Activated naive CD8-positive, alpha-beta T cell treated with anti-CD3 and anti-CD28 coated beads, Interleukin-2, amount 50 U/mL, for 16 hours (primary cell): Measurements from ENCODE around the gene DISC1.
"Not testable (repeated sequence)": the region's sequence is repeated elsewhere in the genome, so short reads cannot be mapped to it uniquely, and the experiment has no call there.

Experiments
- DNase-seq: peaks from one replicate; pipeline ENCODE4 v3.0.0-alpha.2; 2020; ENCODE audit warnings: low read depth, low spot score

DISC1 gene

DNA sequence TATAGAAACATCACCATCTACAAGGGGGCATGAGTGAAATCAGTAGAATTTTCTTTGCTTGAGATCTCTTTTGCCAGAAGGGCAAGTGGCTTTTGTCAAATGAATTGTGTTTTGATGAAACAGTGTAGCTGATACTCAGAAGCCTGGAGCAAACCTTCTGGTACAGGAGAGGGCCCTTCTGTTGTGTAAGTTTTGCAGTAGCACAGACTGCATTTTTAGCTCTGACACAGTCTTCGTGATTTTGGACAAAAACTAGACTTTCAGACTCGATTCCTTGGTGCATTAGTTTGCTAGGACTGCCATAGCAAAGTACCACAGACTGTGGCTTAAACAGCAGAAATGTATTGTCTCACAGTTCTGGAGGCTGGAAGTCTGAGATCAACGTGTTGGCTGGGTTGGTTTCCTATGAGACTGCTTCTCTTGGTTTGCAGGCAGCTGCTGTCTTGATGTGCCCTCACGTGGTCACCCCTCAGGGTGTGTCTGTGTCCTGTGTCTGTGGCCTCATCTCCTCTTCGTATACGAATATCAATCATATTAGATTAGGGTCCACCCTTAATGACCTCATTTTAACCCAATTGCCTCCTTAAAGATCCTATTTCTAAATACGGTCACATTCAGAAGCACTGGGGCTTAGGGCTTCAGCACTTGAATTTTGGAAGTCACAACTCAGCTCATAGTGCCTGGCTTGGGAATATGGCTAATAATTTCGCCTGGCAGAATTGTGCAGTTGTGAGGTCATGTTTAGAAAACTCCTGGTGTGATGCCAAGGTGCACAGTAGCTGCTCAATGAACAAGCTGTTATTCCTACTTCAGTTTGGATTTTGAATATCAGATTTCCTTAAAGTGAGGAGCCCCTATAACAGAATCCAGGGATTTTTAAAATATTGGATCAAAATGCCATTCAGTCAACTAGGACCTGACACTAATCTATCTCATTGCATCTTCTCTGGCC is 21.2 kb upstream of the DISC1 start:
- no peak for DNase-seq

DNA sequence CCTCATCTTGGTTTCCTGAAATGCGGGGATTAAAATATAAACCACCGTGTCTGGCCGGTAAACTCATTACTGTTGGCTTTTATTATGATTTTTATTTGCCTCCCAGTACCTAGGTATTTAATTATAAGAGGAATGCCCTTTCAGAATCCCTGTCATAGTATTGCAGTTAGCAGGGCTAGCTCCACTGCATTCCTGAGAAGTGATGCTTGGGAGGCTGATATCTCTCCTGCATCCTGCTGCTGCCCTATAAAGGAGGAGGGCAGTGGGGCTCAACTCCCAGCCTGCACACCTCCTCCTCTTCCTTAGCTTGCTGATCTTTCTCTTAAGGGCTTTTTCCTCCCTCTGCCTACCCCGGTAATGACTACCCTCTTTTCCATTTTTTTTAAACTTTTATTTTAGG is 19.9 kb upstream of the DISC1 start:
- no peak for DNase-seq

DNA sequence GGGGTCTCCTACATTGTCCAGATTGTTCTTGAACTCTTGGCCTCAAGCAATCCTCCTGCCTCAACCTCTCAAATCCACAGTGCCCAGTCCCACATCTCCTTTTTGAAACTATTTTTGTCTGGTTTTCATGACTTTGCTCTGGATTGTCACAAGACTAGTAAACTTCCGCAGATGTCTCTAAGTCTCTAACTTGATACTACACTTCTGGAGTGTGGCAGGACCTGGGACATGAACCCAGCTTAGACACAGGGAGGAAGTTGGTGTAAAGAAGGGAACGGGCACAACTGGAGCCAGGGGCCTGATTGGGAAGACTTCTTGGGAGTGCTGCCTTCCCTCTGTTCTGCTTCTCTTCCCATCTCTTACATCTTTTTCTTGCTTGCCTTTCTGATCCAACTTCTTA is 16.2 kb upstream of the DISC1 start:
- no peak for DNase-seq

DNA sequence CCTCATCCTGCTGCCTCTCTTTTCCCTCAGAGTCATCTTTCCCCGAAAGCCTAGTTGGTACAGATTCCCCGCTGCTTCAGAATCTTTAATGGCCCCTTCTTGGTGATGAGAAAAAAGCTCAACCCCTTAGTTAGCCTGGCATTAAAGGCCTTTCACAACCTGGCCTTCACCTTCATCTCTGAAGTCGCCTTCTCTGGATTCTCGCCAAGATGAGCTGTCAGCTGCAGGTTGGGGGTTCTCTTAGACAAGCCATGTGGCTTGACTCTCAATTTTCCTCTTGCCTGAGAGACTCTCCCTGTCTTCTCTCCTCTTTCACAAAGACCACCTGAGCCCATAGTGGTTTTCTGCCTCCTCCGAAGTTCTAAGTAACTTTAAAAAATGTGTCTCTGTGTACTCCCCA is 15.5 kb upstream of the DISC1 start:
- DNase-seq, result no peak

DNA sequence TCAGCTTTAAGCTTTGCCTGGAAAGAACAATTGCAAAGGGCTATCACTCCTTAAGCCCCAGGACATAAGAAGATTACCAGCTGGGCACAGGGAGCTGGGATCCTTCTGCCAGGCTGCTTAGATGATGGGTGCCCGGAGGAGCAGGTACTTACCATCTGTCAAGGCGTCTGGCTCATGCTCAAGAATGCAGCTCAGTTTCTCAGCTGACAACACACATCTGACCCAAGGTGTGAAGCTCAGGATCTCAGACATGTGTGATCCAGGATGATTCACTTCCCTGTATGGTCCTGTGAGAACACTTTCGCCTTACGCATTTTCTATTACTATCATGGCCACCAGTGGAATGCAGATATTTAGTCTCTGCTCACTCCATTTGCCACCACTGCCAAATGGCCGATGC is 14.7 kb upstream of the DISC1 start:
- DNase-seq, result no peak

DNA sequence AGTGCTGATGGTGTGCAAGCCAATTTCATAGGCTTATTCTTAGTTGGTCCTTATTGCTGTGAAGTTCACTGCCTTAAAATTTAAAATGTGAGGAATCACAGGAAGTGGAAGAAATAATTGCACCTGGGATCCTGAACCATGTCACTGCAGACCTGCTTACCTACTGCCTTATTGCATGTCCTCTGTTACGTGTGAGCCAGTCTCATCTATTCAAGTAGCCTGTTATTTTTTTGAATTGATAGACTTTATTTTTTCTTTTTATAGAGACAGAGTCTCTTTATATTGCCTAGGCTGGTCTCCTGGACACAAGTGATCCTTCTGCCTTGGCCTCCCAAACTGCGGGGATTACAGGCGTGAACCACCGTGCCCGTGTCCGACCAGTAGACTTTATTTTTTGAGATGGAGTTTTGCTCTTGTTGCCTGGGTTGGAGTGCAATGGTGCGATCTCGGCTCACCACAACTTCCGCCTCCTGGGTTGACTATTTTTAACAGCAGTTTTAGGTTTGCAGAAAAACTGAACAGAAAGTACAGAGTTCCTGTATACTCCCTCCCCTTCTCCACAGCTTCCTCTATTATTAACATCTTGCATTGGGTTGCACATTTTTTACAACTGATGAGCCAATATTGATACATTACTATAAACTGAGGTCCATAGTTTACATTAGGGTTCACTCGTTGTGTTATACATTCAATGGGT is 14.0 kb upstream of the DISC1 start:
- no peak for DNase-seq

DNA sequence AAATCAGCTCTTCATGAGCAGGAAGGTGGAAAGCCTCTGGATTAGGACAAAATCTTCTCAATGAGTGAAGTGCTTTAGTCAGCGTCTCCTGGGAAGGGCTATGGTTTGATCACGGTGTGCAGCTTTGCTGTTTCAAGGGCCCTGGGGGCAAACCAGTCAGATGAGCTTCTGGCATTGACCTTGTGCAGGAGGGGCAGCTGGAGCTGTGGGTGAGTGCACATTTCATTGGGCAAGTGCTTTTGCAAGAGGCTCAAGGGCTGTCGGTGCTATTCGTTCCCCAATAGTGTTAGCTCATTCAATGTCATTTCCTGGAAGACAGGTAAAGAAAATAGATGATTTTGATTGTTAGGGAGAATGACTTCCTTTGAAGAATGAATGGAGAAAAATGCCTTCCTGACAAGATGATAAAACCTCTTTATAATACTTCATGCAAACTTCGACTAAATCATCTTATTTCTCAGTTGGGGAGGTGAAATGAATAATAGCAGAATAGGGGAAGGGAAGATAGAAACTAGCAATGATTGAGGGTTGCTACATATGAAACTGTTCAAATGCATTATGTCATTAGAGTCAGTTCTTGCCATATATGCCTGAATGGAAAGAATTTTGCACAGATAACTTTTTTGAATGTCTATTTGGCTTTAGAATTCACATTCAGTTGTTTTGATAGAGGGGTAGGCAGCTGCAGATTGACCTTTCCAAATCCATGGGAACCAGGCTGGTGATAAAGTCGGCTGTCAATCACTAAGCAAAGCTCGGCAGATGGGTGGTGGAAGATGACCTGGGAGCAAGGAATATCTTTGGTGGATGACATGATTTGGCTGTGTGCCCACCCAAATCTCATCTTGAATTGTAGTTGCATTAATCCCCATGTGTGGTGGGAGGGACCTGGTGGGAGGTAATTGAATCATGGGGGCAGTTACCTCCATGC is 12.9 kb upstream of the DISC1 start:
- DNase-seq, result no peak

DNA sequence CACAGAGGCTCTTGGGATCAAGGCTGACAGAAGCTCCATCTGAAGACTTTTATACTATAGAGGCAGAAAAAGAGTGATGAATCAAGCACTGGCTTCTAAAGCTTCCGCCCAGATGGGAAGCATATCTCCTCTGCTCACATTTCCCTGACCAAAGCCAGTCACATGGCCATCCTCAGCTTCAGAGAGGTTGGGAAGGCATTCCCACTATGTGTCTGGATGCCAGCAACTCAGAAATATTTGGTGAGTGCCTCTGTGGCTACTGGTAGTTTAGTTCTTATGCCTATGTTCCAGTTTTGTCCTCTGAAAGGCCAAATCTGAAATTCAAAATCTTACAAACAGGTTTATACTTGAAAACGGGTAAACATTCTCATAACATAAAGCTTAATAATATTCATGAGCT is 9.9 kb upstream of the DISC1 start:
- no peak for DNase-seq

DNA sequence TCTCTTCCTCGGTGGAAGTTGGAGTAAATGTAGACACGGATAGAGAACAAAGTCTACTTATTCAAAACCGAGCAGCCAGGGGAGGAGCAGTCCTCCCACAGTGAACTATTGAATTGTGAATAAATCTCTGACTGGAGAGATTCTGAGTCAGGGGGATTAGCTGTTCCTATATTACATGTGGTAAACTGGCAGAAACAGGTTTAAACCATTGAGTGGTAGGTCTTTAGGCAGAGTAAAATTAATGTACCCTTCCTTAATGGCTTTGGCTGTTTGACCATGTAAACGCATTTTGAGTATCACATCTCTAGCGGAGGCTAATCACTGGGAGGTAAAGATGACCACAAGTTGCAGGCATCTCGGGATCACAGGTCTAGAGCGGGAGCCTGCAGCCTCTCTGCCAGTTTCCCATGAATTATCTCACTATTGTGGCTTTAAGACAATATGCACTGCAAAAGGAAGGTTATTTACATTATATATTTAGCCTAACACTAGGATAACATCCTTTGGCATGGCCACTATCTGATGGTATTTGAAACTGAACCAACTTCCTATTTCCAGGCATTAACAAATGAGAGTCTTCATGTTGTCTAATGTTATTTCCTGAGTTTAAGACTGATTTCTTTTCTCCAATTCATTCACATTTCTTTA is 7.9 kb upstream of the DISC1 start:
- DNase-seq, result no peak

DNA sequence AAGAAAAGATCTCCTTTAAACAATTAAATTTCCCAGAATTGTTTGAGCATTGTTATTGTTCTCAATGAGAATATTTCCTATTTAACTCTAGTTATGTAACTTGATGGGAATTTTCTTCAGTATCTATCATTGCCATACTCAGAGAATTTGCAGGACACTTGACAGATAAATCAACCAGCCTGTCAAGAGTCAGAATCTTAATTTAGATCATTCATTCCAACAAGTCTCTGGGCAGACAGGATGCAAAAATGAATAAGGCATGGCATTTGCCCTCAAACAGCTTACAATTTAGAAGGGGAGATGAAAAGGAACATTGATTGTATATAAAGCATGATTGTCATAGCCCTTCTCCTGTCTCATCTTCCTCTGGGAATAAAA is 7.3 kb upstream of the DISC1 start:
- DNase-seq, result no peak

DNA sequence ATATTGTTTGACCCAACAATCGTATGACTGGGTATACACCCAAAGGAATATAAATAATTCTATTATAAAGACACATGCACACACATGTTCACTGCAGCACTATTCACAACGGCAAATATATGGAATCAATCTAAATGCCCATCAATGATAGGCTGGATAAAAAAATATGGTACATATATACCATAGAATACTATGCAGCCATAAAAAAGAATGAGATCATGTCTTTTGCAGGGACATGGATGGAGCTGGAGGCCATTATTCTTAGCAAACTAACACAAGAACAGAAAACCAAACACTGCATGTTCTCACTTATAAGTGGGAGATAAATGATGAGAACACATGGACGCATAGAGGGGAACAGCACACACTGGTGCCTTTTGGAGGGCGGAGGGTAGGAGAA is 1.5 kb upstream of the DISC1 start:
- not testable (repeated sequence) for DNase-seq

DNA sequence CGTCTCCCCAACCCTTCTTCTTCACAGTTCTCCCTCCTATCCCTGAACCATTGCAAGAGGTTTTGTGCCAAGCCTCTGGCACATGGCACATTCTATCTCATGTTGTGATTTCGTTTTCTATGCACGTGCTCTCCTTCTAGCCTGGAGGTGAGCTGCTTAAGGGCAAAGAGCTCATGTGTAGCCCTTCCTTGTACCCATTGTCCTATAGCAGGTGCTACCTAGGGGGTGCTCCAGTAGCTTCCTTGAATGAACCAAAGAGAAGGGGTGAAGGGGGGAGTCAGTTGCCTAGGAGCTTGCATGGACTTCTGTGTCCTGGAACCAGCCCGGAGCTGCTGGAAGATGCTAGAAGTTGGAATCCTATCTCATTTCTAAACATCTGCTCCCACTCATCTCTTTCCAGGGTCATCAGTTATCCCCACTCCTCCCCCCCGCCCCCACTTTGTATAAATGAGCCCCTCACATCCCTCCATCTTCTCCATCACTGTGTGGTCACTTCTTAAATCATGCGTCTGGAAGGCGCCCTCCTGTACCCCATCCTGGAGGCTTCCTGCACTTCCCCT is 535 bp upstream of the DISC1 start:
- DNase-seq, result no peak

DNA sequence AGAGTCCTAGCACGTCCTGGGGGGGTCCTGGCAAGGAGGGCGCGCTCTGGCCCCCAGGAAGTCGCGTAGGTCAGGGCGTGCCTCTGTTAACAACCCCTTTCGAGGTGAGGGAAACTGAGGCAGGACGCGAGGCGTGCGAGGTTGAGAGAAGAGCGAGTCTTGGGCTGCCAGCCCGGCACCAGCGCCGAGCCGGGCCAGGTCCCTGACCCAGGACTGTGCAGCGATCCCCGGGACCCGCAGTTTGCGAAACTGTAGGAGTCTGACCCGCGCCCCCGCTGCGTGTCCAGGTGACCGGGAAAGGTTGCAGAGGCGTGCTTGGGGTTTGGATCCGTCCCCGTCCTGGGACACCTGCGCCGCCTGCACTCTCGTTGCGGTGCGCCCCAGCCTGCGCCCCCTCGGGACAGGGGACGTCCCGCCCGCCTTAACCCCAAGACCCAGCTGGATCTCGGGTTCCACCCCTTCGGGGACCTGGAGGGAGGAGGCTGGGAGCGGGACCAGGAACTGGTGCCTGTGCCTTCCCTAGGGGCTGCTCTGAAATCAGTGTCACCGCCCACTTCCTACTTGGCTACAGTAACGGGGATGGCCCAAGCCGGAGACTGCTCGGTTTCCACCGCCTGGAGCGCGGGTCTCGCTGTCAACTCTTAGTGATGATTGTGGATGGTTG is 493 bp downstream of the DISC1 start:
- no peak for DNase-seq

DNA sequence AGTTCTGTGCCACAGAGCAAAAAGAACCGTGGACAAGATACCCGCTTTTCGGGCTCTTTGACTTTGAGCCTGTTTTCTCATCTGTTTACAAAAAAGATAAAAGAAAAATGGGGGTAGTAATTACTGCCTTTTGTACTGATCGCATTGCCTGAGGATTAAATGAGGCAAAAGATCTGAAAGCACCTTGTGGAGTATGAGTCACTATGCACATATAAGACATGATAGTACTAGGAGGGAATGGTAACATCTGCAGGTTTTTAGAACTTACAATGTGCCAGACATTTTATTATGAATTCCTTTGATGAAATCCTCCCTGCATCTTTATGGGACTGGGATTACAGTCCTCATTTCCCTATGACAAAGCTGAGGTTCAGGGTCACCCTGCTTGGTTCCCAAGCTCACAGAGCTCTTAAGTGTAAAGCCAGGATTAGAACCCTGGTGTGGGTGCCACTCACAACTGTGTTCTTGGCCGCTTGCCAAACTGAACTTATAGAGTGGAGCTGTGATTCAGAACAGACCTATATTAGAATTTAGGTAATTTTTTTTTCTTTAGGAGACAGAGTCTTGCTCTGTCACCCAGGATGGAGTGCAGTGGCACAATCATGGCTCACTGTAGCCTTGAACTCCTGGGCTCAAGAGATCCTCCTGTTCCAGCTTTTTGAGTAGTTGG is 1.8 kb downstream of the DISC1 start:
- DNase-seq, result no peak

DNA sequence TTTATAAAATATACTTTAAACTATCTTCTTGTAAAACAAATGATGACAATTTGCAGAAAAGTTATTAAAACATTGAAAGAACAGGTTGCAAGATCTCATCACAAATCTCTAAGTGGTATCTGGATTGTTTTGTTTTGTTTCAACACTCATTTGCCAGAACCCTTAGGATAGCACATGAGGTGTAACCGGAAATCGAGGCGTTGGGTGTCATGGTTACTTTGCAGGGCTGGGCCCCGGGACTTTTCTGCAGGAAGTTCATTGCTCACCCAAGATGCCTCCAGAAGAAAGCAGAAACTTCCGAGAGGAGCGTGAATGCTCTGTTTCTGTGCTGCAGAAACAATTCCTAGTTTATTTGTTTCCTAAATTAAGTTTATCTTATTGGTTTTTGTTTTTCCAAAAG is 2.5 kb downstream of the DISC1 start:
- DNase-seq, result no peak

DNA sequence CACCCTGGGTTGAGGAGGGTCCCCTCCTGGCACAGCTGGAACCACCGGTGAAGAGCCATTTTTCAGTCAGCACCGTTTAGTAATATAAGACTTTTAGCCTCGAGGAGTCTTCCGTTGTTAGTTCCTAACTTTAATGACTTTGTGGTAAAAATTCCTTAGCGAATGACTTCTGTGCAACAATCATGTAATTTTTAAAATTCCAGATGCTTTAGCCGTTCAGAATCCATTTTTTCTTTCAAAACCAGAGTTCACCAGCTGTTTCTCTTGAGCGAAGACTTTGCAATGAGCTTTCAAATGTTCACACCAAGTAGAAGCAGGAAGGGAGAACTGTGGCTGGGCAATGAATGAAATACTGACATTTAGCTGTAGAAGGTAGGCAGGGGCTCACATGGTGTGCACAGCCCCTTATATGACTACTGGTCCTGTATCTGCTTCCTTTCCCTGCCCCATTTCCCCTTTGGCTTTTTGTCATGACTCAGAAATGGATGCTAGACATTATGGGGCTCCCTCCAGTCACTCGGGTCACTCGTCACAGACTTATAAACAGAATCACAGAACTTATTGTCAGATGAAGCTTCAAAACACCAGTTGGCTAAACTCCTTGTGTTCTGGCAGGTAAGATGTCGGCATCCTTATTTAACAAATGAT is 4.1 kb downstream of the DISC1 start:
- no peak for DNase-seq

DNA sequence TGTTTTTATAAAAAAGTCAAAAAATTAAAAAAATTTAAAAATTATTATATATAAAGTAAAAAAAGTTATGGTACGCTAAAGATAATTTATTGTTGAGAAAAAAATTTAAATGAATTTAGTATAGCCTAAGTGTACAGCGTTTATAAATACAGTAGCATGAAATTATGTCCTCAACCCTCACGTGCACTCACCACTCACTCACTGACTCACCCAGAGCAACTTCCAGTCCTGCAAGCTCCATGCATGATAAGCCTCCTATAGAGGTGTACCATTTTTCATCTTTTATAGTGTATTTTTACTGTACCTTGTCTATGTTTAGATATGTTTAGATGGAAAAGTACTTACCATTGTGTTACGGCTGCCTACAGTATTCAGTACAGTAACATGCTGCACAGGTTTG is 5.1 kb downstream of the DISC1 start:
- no peak for DNase-seq

DNA sequence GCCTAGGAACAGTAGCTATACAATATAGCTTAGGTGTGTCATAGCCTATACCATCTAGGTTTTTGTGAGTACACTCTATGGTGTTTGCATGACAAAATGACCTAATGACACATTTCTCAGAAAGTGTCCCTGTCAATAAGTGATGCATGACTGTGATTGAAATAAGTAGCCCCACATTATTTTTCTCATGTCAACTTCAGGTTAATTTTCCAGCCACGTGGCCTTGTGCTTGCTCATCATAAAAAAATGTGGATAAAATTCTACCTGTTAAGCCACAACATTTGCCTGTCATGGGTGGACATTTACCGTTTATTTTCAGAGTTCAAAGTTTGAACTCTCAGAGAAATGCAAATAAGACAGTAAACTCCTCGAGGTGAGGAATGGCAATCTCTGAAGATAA is 5.5 kb downstream of the DISC1 start:
- DNase-seq, result no peak

DNA sequence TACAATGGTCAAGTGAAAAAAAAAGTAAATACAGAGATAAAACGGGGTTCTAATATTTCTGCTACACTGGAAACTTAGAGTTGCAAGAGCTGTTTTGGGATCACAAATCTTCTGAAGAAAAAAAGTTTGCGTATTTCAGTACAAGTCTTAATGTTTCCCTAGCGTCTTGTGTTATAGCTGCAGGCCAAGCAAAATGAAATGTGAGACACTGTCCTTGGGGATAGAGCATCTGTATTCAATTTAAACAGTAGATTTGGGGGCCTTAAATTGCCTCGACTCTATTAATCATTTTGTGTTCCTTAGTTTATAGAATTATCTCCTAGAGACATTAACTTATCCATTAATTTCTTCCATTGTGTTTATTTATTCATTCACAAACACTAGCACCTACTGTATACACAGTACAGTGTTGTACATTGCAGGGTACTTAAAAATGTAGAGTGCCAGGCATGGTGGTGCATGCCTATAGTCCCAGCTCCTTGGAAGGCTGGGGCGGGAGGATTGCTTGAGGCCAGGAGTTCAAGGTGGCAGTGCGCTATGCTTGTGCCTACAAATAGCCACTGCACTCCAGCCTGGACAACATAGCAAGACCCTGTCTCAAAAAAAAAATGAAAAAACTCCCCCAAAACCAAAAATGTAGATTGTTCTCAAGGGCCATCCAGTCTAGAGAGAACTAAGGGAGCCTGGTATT is 7.9 kb downstream of the DISC1 start:
- DNase-seq, result no peak
